ENCODE results near the gene UBE3B.

UBE3B gene

GRCh38 chr12:109578330-109578927 is 101.0 kb downstream of the UBE3B start:
- DNase-seq: no peak

- DNase-seq: no peak
Observed at GRCh38 chr12:109579639-109580038, 102.2 kb downstream of the UBE3B start.

DNA sequence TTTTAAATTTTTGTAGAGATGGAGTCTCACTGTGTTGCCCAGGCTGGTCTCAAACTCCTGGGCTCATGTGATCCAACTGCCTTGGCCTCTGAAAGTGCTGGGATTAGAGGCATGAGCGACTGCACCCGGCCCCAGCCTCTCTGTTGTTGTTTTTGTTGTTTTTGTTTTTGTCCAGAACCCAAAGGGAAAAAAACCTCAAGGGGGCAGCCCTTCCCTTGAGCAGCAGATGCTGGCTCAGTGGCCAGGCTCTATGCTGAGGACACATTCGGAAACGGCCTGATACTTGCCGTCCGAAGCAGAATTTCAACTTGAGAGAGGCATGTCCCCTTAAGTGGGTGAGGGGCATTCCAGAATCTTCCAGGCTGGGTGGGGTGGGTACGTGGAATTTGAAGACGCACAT is 102.8 kb downstream of the UBE3B start:
- no peak for DNase-seq

DNA sequence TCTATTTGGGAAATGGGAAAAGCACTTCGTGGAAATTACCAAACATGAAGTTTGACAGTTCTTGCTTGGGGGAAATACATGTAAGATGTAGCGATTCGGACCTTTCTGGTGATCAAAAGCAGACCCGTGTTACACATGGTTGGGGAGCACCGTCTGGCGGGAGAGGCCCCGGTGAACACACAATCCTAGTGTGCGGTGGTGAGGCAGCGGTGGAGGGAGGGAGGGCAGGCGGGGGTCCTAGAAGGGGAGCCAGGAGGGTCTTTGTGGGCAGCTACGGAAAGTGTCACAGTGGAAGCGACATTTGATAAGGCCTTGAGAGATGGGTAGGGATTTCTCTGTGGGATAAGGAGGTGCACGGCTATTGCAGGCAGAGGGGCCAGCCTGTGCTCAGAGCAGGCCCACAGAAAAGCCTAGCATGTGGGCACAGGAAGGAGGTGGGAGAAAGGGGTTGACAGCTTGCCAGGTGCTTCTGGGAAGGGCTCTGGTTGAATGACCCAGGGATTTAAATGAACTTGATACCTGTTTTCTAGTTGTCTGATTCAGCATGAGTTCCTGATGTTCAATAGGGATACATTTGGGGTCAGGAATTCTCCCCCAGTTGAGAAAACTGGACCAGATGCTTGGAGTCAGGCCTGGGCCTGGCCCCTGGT is 103.4 kb downstream of the UBE3B start:
- no peak for DNase-seq

GRCh38 chr12:109581334-109581691 is 103.9 kb downstream of the UBE3B start:
- DNase-seq: no peak

DNA sequence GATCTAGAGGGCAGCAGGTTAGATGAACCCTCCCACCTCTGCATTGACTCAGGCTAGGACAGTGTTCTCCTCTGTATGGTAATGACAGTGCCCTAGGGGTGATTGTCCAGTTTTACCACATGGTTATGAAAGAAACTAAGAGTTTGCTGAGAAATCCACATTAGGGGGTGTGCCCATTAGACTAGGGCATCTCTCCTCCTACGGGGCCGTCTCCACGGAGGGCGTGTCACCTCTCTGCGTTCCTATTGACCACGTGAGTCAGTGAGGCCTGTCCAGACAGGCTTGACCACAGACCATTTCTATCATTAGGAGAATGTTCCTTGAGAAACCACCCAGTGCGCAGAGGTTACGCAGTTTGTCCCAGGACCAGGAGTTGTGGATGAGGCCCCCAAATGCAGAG is 104.4 kb downstream of the UBE3B start:
- DNase-seq: no peak

- DNase-seq: no peak
Observed at GRCh38 chr12:109582636-109583035, 105.2 kb downstream of the UBE3B start.

DNA sequence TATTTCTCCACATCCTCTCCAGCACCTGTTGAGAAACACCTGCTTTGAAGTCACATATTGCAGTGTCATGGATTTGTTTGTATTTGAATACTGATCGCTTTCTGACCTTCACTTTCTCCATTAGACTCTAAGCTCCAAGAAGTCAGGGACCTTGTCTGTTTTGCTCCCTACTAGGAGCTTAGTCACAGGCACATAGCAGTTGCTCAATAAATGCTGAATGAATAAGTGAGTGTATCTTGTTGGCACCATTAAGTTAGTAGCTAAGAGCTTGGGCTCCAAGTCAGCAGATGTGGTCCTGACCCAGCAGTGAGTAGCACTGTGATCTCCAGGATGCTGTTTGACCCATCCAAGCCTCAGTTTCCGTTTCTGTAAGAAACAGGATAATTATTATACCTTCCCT is 106.3 kb downstream of the UBE3B start:
- no peak for DNase-seq
